DMS53 treated with DMSO at 0.1 percent for 48 hours (cell line): Measurements from ENCODE around the gene ABLIM1.

Experiments
- DNase-seq: peaks from one replicate; lab custom pipeline; 2025; ENCODE audit not compliant: unreplicated experiment; lab: John Stamatoyannopoulos, UW

The ABLIM1 gene

DNA sequence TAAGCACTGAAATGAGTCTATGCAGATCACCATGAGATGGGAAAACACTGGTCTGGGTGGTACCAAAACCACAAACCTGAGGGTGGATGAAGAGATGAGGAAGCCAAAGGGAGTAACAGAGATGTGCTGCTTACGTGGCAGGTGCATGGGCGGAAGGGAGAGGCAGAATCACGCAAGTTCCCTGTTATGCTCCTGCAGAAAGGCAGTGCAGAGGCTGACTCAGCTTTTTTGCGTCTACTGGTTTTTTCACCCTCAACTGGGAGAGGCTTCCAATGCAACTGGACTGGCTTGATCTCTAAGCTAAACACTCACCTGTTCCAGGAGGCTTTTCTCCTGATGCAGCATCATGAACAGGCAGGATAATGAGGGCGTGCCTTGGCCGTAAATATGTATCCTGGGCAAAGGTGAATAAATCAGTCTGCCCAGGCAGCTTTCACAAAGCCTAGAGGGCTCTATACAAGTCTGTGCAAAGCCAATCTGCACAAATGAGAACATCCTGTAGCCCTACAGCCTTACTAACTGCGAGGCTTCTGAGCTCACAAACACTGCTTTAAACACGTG lies 158.4 kb downstream of the ABLIM1 start:
- DNase-seq, result no peak

- no peak for DNase-seq
These were observed 159.0 kb downstream of the ABLIM1 start for GRCh38 chr10:114499116-114499515.

- no peak for DNase-seq
These were observed 159.5 kb downstream of the ABLIM1 start for GRCh38 chr10:114498413-114499111.

GRCh38 chr10:114495303-114495702 lies 162.8 kb downstream of the ABLIM1 start:
- DNase-seq, result no peak

DNA sequence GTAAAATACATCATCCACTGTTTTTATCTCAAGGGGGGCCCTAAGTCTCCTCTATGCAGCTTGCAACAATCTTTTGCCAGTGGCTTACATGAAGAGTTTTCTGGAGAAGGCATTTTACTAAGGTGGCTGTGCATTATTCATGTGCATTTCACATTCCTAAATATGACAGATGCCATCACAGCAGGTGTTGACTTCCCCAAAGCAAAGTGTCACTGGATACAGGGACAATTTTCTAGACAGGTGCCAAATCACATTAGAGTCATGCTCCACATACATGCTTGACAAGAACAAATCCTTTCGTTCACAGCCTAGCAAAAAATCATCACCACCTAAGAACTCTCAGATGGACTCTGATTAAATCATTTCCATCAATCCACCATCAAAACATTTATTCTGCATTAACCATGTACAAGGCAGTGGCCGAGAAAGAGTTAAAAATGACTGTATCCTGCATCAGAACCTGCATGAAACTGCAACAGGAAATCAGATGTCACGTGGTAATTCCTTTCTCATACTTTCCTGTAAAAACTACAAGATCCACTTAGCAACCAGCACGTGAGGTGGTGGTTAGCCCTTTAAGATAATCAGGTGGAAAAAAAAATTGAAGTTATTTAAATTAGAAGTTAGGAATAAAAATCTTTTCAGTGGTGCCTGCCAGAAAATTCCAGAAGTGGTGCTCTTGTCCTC lies 165.6 kb downstream of the ABLIM1 start:
- no peak for DNase-seq

DNA sequence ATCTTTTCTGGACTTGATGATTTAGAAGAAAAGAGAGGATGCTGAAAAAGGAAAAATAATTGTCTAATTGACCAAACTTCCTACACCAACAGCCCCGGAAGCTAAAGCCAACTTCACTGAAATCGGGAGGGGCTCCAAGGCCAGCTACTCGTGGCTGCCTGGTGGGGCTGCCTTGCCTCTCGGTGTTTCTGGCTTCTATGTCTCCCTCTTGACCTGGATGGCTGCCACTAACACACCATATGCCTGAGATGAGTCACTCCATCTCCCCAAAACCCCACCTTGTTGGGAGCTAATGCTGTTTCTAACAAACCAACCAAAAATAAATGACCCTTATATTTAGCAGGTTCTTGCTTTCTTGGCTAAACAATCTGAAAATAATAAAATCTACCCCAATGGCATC lies 166.1 kb downstream of the ABLIM1 start:
- no peak for DNase-seq

GRCh38 chr10:114491419-114491818 lies 166.7 kb downstream of the ABLIM1 start:
- DNase-seq, result no peak

DNA sequence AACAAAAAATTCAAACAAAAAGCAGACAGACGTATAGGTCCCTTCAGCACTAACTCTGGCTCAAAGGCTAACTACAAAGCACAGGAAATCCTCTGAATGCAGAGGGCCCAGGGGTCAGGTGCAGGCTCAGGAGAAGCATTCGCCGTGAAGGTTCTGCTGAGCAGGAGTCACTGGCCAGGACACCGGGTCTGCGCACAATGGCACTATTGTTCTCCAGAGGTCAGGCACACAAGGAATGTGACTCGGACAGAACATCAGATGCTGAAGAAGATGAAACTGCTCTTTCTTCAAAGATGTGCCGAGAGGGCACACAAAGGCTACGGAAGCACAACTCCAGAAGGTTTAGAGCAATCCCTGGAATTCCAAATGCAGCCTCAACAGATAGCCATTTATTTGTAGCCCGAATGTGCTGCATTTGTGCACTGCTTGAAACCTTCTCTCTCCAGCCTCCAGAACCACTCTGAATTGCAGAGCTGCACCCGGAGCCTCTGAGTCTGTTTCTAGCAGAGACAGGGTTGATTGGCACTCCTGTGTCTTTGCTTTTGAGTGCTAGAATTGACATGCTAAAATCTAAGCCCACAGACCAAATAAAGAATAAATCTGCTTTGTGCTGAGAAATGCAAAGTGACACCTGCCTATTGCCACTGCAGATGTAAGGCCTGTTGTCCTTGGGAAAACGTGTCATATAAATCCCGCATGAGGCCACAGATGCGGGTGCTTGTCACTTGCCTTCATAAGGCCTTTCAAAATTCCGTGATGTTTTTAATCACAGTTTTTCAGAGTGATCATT lies 168.4 kb downstream of the ABLIM1 start:
- DNase-seq, result no peak

- no peak for DNase-seq
These were observed 170.1 kb downstream of the ABLIM1 start for GRCh38 chr10:114487815-114488536.

GRCh38 chr10:114486938-114487814 lies 170.9 kb downstream of the ABLIM1 start:
- DNase-seq, result peak; percentile 17

DNA sequence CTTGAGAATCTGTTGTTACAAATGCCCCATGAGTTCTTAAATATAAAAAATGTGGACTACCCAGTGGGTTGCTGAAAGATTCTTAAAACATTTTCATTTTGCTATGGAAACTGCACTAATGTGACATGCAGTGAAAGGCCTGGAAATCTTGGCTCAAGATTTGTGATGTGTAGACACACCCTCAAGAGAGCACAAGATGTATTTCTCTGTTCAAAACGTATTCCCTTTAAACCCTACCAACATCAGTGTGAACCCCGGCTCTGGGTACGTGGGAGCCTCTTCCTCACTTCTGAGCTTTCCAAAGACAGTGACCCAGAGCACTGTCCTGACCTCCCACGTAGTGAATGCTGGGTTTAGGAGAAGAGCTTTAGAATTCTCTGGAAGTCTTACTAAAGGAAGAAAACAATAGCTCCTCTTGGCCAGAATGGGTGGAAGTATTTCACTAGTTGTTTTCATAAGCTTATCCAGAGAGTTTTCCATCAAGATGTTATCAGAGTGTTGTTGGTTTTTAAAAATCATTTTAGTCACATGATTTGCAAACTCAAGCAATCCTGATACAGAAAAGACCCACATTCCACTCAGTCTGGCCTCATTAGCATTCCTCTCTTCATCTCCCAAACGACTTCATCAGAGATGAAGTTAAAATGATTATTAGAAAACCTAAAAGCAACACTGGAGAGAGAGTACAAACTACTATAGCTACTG lies 172.2 kb downstream of the ABLIM1 start:
- DNase-seq, result no peak

GRCh38 chr10:114483575-114483974 lies 174.5 kb downstream of the ABLIM1 start:
- DNase-seq, result no peak

- no peak for DNase-seq
These were observed 175.4 kb downstream of the ABLIM1 start for GRCh38 chr10:114482480-114483304.

DNA sequence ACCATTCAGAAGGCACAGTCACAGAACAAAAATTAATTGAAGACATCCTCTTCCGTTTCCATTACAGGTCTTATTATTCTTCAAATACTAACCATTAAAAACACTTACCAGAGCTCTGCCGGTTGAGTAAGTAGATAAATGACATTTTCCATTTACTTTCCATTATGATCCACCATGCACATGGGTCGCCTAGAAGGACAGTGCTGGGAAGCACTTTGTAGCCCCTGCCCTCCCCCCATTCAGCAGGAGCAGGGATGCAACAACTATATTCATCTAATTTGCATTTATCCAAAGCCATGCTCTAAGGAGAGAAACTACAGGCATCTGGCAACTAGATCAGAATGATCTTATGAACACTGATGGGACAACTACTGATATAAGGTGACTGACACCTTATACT lies 177.0 kb downstream of the ABLIM1 start:
- DNase-seq, result no peak

DNA sequence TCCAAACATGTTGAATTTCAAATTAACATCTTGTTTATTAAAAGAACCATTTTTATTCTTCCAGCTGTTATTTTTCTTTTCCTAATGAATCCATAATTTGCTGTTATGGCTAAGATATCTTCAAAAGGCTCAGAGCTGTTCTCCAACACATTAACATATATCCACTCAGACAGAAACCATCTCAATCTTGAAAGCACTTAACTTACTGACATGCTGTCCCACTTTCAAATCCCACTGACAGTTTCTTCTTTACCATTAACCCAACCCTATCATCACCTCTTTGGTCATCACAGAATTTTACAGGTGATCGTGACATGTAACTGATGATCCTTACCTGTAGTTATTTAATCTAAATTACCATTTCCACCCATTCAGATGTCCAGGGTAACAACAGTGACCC lies 178.2 kb downstream of the ABLIM1 start:
- no peak for DNase-seq

- DNase-seq, result no peak
These were observed 178.8 kb downstream of the ABLIM1 start for GRCh38 chr10:114479307-114479706.

DNA sequence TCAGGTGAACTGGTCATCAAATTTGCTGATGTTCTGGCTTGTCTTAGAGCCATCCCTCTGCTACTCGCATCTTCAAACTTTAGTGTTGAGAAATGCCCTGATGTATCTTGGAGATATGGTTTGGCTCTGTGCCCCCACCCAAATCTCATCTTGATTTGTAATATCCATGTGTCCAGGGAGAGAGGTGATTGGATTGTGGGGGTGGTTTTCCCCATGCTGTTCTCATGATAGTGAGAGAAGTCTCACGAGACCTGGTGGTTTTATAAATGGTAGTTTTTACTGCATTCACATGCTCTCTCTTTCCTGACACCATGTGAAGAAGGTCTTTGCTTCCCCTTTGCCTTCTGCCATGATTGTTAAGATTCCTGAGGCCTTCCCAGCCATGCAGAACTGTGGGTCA lies 179.8 kb downstream of the ABLIM1 start:
- no peak for DNase-seq

DNA sequence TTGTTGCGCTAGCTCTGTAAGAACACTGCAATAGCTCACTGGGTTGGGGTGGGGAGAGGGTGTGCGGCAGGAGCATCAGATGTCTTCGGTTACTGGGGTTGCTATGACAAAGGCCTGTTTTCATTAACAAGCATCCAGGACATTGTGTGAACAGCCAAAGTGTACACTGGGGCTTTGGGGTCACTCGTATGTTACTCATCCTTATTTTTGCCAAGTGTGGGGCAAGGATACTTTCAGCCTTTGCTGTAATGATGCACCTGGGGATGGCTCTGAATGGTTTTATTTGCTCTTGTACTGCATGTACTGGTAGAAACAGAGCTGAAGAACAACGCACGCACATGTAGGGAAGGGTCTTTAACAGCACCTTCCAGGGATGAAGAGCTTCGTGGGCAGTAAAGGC lies 180.8 kb downstream of the ABLIM1 start:
- DNase-seq, result no peak

- DNase-seq, result no peak
These were observed 183.1 kb downstream of the ABLIM1 start for GRCh38 chr10:114474989-114475388.
